ENCODE data around the gene UBE2E2. TPM values are rescaled to one million over a fixed set of nuclear protein-coding genes. Genes with fewer than 3 reads are reported as not detected.

The UBE2E2 gene
- polyA plus RNA-seq, 1 donor (not counting 4 experiments of a cell fraction or from before 2014, with no cell fraction given): 63.2 TPM

GRCh38 chr3:23213813-23214212 is 10.7 kb downstream of the UBE2E2 start:
- H2AFZ ChIP-seq (ENCODE audit: control insufficient read depth, low read length): no peak overlapping the region
- dilution Hi-C loops (cut with MboI; ENCODE audit: extremely low pct_ligation_motif_present, low sequenced_read_pairs): no loop called here
- peaks cover 13% of the 10 kb centered on the region for H3K79me2 ChIP-seq (ENCODE audit: control insufficient read depth, insufficient read depth, low read length)
- no peak overlapping the region for H3K4me3 ChIP-seq (ENCODE audit: control insufficient read depth in 2 of 3, extremely low read depth in 1 of 3, insufficient read depth in 2 of 3, low read depth in 1 of 3, low read length in 3 of 3)
- peaks cover 0 to 2% of the 10 kb centered on the region in 2 experiments for H3K36me3 ChIP-seq (ENCODE audit: control insufficient read depth in 2 of 2, extremely low read depth in 1 of 2, insufficient read depth in 2 of 2, low read length in 2 of 2)
- peaks cover under 1% of the 10 kb centered on the region for H3K4me1 ChIP-seq (ENCODE audit: control insufficient read depth, extremely low read depth, insufficient read depth, low read length)
- no peaks in the 10 kb centered on the region for H3K27me3 ChIP-seq (ENCODE audit: control insufficient read depth, extremely low read depth, insufficient read depth, low read length)
- no peak overlapping the region for H3K9ac ChIP-seq (ENCODE audit: control insufficient read depth, extremely low read depth, insufficient read depth, low read length)
- no peaks in the 10 kb centered on the region for H3K9me3 ChIP-seq (ENCODE audit: control insufficient read depth, low read depth, low read length)
- H3K27ac ChIP-seq (ENCODE audit: control insufficient read depth, insufficient read depth, low read length): no peak overlapping the region
- no peaks in the 10 kb centered on the region for H4K20me1 ChIP-seq (ENCODE audit: control insufficient read depth, extremely low read depth, insufficient read depth, low read length)
- H3K4me2 ChIP-seq (ENCODE audit: control insufficient read depth, extremely low read depth, insufficient read depth, low read depth, low read length): no peak overlapping the region
- FAIRE-seq (no peak), DNase-seq (ENCODE audit: low read depth, low spot score) (no peak)
- no peaks in the 10 kb centered on the region for H3K9me1 ChIP-seq (ENCODE audit: control insufficient read depth, extremely low read depth, insufficient read depth, low read length)
- no peak for TF ChIP-seq EZH2 (IDR thresholded peaks at IDR 0.05; ENCODE audit: low read length)
- TF ChIP-seq CTCF (optimal IDR thresholded peaks at IDR 0.05 in 1 of 3, IDR thresholded peaks at IDR 0.05 in 1 of 3, conservative IDR thresholded peaks at IDR 0.05 in 1 of 3; ENCODE audit: extremely low read depth in 1 of 3, insufficient read depth in 2 of 3, low read length in 3 of 3): no peak

GRCh38 chr3:23217872-23218554 is 14.9 kb downstream of the UBE2E2 start:
- H3K4me1 ChIP-seq (ENCODE audit: control insufficient read depth, extremely low read depth, insufficient read depth, low read length): peaks cover 4% of the 10 kb centered on the region
- no peak overlapping the region for H3K4me3 ChIP-seq (ENCODE audit: control insufficient read depth in 2 of 3, extremely low read depth in 1 of 3, insufficient read depth in 2 of 3, low read depth in 1 of 3, low read length in 3 of 3)
- DNase-seq (ENCODE audit: low read depth, low spot score) (no peak), FAIRE-seq (no peak)
- no peak overlapping the region for H3K4me2 ChIP-seq (ENCODE audit: control insufficient read depth, extremely low read depth, insufficient read depth, low read depth, low read length)
- H2AFZ ChIP-seq (ENCODE audit: control insufficient read depth, low read length): no peak overlapping the region
- no peaks in the 10 kb centered on the region for H3K36me3 ChIP-seq (ENCODE audit: control insufficient read depth in 2 of 2, extremely low read depth in 1 of 2, insufficient read depth in 2 of 2, low read length in 2 of 2)
- no peaks in the 10 kb centered on the region for H3K9me1 ChIP-seq (ENCODE audit: control insufficient read depth, extremely low read depth, insufficient read depth, low read length)
- H3K27ac ChIP-seq (ENCODE audit: control insufficient read depth, insufficient read depth, low read length): no peak overlapping the region
- dilution Hi-C loops (cut with MboI; ENCODE audit: extremely low pct_ligation_motif_present, low sequenced_read_pairs): no loop called here
- TF ChIP-seq CTCF (optimal IDR thresholded peaks at IDR 0.05 in 1 of 3, IDR thresholded peaks at IDR 0.05 in 1 of 3, conservative IDR thresholded peaks at IDR 0.05 in 1 of 3; ENCODE audit: extremely low read depth in 1 of 3, insufficient read depth in 2 of 3, low read length in 3 of 3) (no peak), EZH2 (IDR thresholded peaks at IDR 0.05; ENCODE audit: low read length) (no peak)
- H3K79me2 ChIP-seq (ENCODE audit: control insufficient read depth, insufficient read depth, low read length): peaks cover 30% of the 10 kb centered on the region
- no peaks in the 10 kb centered on the region for H3K9me3 ChIP-seq (ENCODE audit: control insufficient read depth, low read depth, low read length)
- H3K9ac ChIP-seq (ENCODE audit: control insufficient read depth, extremely low read depth, insufficient read depth, low read length): no peak overlapping the region
- no peaks in the 10 kb centered on the region for H3K27me3 ChIP-seq (ENCODE audit: control insufficient read depth, extremely low read depth, insufficient read depth, low read length)
- H4K20me1 ChIP-seq (ENCODE audit: control insufficient read depth, extremely low read depth, insufficient read depth, low read length): peaks cover 4% of the 10 kb centered on the region

Measured in keratinocyte (primary cell).